ENCODE data around the gene MINK1.

MINK1 gene

DNA sequence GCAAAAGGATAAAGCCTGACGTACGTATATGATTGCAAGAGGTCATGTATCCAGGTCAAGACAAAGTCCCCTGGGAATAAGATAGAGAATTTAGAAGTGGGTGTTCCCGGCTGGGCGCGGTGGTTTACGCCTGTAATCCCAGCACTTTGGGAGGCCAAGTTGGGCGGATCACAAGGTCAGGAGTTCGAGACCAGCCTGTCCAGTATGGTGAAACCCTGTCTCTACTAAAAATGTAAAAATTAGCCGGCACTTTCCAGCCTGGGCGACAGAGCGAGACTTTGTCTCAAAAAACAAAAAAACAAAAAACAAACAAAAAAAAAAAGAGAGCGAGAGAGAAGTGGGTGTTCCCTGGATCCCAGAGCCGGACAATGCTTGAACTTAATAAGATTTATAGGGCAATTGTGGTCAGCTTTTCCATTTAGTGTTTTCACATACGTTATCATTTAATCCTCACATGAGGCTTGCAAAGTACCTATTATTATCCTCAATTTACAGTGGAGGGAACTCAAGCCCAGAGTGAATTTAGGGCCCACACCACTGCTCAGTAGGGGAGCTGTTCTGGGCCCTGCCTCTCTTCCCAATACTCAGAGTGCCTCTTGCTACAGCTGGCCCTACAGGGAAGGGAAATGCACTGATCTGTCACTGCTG, 44.9 kb upstream of the MINK1 start:
- Histone ChIP-seq H3K4me1 (ENCODE audit: control insufficient read depth in 1 of 2, insufficient read depth in 2 of 2, low read length in 2 of 2) (peaks cover 6 to 8% of the 10 kb centered on the region in 2 experiments), H3K36me3 (ENCODE audit: control insufficient read depth in 1 of 2, insufficient read depth in 2 of 2, low read length in 2 of 2) (no peaks in the 10 kb centered on the region), H3K14ac (ENCODE audit: low read length) (no peak overlapping the region), H3K4me2 (ENCODE audit: low read length) (peak overlapping the region; percentile 97), H2AK5ac (ENCODE audit: low read length) (no peak overlapping the region), H2BK120ac (ENCODE audit: insufficient read depth, low read length, poor library complexity) (no peak overlapping the region), H3K4me3 (ENCODE audit: low read depth, low read length) (no peak overlapping the region), H4K8ac (ENCODE audit: low read depth, low read length) (no peak overlapping the region), H2AFZ (ENCODE audit: insufficient read depth, low read length, poor library complexity) (no peak overlapping the region), H3K79me2 (ENCODE audit: control insufficient read depth, insufficient read depth, low read length, poor library complexity) (peaks cover 11% of the 10 kb centered on the region), H3K27ac (ENCODE audit: low read depth, low read length) (no peak overlapping the region), H2BK5ac (ENCODE audit: low read depth, low read length, poor library complexity) (no peak overlapping the region), H3K9ac (ENCODE audit: low read length) (no peak overlapping the region), H3K4ac (ENCODE audit: low read depth, low read length) (no peak overlapping the region), H2BK12ac (ENCODE audit: low read length) (no peak overlapping the region), H3K27me3 (ENCODE audit: insufficient read depth, low read length) (no peaks in the 10 kb centered on the region), H3K18ac (ENCODE audit: low read length) (no peak overlapping the region), H3K23ac (ENCODE audit: low read length) (no peak overlapping the region), H4K12ac (ENCODE audit: low read depth, low read length) (peak overlapping the region; percentile 13), H3K9me3 (ENCODE audit: insufficient read depth, low read depth, low read length) (peaks cover 1% of the 10 kb centered on the region), H4K91ac (ENCODE audit: low read depth, low read length) (no peak overlapping the region), H3K79me1 (ENCODE audit: low read length) (peaks cover 16% of the 10 kb centered on the region)
- DNase-seq = no peak
- WGBS (ENCODE audit: extremely low coverage, insufficient coverage, insufficient read length) = no CpG with 5 or more reads among the region's 14 CpGs

DNA sequence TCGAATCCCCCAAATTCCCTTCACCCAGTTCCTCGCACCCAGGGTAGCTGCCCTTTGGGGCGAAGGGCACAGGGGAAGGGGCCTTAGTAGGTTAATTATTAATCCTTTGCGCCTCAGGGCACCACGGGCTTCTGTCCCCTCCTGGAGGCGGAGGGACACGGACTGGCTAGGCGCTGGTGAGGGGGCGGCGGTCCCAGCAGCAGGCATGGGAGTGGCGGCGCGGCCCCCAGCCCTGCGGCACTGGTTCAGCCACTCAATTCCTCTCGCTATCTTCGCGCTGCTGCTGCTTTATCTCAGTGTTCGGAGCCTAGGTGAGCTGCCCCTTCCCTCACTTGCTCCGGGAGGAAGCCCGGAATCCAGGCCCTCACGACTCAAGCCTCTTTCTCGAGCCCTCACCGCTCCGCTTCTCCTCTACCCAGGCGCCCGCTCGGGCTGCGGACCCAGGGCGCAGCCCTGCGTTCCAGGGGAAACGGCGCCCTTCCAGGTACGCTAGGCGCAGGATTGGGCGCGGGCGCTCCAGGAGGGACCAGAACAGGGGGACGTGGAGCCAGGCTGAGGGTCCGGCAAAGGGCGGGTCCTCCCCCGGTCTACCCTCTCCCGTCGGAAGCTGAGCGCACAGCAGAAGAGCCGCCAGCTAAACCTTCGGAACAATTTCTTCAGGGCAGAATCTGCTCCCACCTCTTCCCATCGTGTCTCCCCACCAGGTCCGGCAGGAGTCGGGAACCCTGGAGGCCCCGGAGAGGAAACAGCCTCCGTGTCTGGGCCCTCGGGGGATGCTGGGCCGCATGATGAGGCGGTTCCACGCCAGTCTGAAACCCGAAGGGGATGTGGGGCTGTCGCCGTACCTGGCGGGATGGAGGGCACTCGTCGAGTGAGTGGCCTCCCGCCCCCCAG, 44.1 kb upstream of the MINK1 start, which contains the start of gene GLTPD2:
TSS of gene GLTPD2 (plus strand) at position 158 of the 894 bp plus-strand sequence. CDS start at position 206, 48 bp downstream.
- DNase-seq = peak in 1 of 2 donors; percentile 29
- peak within 1 kb of the TSS; percentile 75 for H3K9ac ChIP-seq (ENCODE audit: low read length)
- peak within 1 kb of the TSS; percentile 78 for H3K4ac ChIP-seq (ENCODE audit: low read depth, low read length)
- peaks cover 11% of the 10 kb centered on the region for H3K79me2 ChIP-seq (ENCODE audit: control insufficient read depth, insufficient read depth, low read length, poor library complexity)
- peaks cover 6 to 8% of the 10 kb centered on the region in 2 experiments for H3K4me1 ChIP-seq (ENCODE audit: control insufficient read depth in 1 of 2, insufficient read depth in 2 of 2, low read length in 2 of 2)
- peak within 1 kb of the TSS; percentile 94 for H2BK5ac ChIP-seq (ENCODE audit: low read depth, low read length, poor library complexity)
- H4K12ac ChIP-seq (ENCODE audit: low read depth, low read length) = peak within 1 kb of the TSS; percentile 13
- peaks cover 16% of the 10 kb centered on the region for H3K79me1 ChIP-seq (ENCODE audit: low read length)
- H3K18ac ChIP-seq (ENCODE audit: low read length) = peak within 1 kb of the TSS; percentile 95
- peak within 1 kb of the TSS; percentile 95 for H3K14ac ChIP-seq (ENCODE audit: low read length)
- H3K23ac ChIP-seq (ENCODE audit: low read length) = no peak within 1 kb of the TSS
- peak within 1 kb of the TSS; percentile 97 for H4K8ac ChIP-seq (ENCODE audit: low read depth, low read length)
- H2BK12ac ChIP-seq (ENCODE audit: low read length) = peak within 1 kb of the TSS; percentile 73
- peak within 1 kb of the TSS; percentile 97 for H3K27ac ChIP-seq (ENCODE audit: low read depth, low read length)
- H3K4me3 ChIP-seq (ENCODE audit: low read depth, low read length) = peak within 1 kb of the TSS; percentile 88
- H2AFZ ChIP-seq (ENCODE audit: insufficient read depth, low read length, poor library complexity) = peak within 1 kb of the TSS; percentile 81
- H3K27me3 ChIP-seq (ENCODE audit: insufficient read depth, low read length) = no peaks in the 10 kb centered on the region
- peaks cover 1% of the 10 kb centered on the region for H3K9me3 ChIP-seq (ENCODE audit: insufficient read depth, low read depth, low read length)
- no CpG with 5 or more reads among the region's 62 CpGs for WGBS (ENCODE audit: extremely low coverage, insufficient coverage, insufficient read length)
- H3K36me3 ChIP-seq (ENCODE audit: control insufficient read depth in 1 of 2, insufficient read depth in 2 of 2, low read length in 2 of 2) = no peaks in the 10 kb centered on the region
- H2AK5ac ChIP-seq (ENCODE audit: low read length) = peak within 1 kb of the TSS; percentile 39
- peak within 1 kb of the TSS; percentile 93 for H2BK120ac ChIP-seq (ENCODE audit: insufficient read depth, low read length, poor library complexity)
- H4K91ac ChIP-seq (ENCODE audit: low read depth, low read length) = peak within 1 kb of the TSS; percentile 97
- H3K4me2 ChIP-seq (ENCODE audit: low read length) = peak within 1 kb of the TSS; percentile 97

DNA sequence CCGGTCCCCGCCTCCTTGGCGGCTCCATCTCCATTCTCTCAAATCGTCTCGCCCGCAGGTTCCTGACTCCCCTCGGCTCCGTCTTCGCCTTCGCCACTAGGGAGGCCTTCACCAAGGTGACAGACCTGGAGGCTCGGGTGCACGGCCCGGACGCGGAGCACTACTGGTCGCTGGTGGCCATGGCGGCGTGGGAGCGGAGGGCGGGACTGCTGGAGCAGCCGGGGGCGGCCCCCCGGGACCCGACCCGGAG, 43.5 kb upstream of the MINK1 start:
- Histone ChIP-seq H4K91ac (ENCODE audit: low read depth, low read length) (peak overlapping the region; percentile 97), H2BK120ac (ENCODE audit: insufficient read depth, low read length, poor library complexity) (peak overlapping the region; percentile 93), H2AK5ac (ENCODE audit: low read length) (peak overlapping the region; percentile 39), H3K4me2 (ENCODE audit: low read length) (peak overlapping the region; percentile 97), H2BK5ac (ENCODE audit: low read depth, low read length, poor library complexity) (peak overlapping the region; percentile 94), H3K9ac (ENCODE audit: low read length) (peak overlapping the region; percentile 75), H3K79me1 (ENCODE audit: low read length) (peaks cover 16% of the 10 kb centered on the region), H3K4me1 (ENCODE audit: control insufficient read depth in 1 of 2, insufficient read depth in 2 of 2, low read length in 2 of 2) (peaks cover 6 to 8% of the 10 kb centered on the region in 2 experiments), H2AFZ (ENCODE audit: insufficient read depth, low read length, poor library complexity) (peak overlapping the region; percentile 81), H3K4ac (ENCODE audit: low read depth, low read length) (peak overlapping the region; percentile 78), H4K8ac (ENCODE audit: low read depth, low read length) (peak overlapping the region; percentile 97), H4K12ac (ENCODE audit: low read depth, low read length) (peak overlapping the region; percentile 13), H3K36me3 (ENCODE audit: control insufficient read depth in 1 of 2, insufficient read depth in 2 of 2, low read length in 2 of 2) (no peaks in the 10 kb centered on the region), H3K14ac (ENCODE audit: low read length) (peak overlapping the region; percentile 95), H3K79me2 (ENCODE audit: control insufficient read depth, insufficient read depth, low read length, poor library complexity) (peaks cover 11% of the 10 kb centered on the region), H3K18ac (ENCODE audit: low read length) (peak overlapping the region; percentile 95), H3K23ac (ENCODE audit: low read length) (no peak overlapping the region), H3K27me3 (ENCODE audit: insufficient read depth, low read length) (no peaks in the 10 kb centered on the region), H2BK12ac (ENCODE audit: low read length) (peak overlapping the region; percentile 73), H3K9me3 (ENCODE audit: insufficient read depth, low read depth, low read length) (no peaks in the 10 kb centered on the region), H3K4me3 (ENCODE audit: low read depth, low read length) (peak overlapping the region; percentile 88), H3K27ac (ENCODE audit: low read depth, low read length) (peak overlapping the region; percentile 97)
- peak in 1 of 2 donors; percentile 74 for DNase-seq
- WGBS (ENCODE audit: extremely low coverage, insufficient coverage, insufficient read length) = no CpG with 5 or more reads among the region's 25 CpGs

DNA sequence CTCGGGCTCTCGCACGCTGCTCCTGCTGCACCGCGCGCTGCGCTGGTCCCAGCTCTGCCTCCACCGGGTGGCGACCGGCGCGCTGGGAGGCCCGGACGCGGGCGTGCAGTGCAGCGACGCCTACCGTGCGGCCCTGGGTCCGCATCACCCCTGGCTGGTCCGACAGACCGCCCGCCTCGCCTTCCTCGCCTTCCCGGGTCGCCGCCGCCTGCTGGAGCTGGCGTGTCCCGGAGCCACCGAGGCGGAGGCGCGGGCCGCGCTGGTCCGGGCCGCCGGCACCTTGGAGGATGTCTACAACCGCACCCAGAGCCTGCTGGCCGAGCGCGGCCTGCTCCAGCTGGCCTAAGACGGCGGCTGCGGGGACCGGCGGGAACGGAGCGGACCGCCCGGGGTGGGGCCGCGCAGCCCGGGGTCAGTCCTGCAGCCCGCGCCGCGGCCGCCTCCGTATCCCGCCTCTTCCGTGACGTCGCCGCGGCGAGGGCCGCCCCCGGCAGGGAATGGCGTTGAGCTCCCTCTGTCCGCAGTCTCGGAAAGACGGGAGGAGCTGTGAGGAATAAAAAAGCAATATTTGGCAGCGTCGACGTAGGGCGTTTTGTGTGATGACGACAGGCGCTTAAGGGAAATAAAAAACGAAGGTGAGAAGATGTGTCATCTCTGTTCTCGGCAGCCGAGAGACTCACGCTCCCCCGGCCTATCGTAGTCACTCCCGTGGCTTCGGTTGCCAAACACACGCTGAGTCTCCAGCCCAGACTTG, 43.0 kb upstream of the MINK1 start:
- Histone ChIP-seq H2BK12ac (ENCODE audit: low read length) (peak overlapping the region; percentile 30), H3K4me2 (ENCODE audit: low read length) (peak overlapping the region; percentile 97), H4K12ac (ENCODE audit: low read depth, low read length) (peak overlapping the region; percentile 97), H4K91ac (ENCODE audit: low read depth, low read length) (peak overlapping the region; percentile 97), H3K79me2 (ENCODE audit: control insufficient read depth, insufficient read depth, low read length, poor library complexity) (peaks cover 11% of the 10 kb centered on the region), H3K9me3 (ENCODE audit: insufficient read depth, low read depth, low read length) (no peaks in the 10 kb centered on the region), H4K8ac (ENCODE audit: low read depth, low read length) (peak overlapping the region; percentile 97), H2BK120ac (ENCODE audit: insufficient read depth, low read length, poor library complexity) (peak overlapping the region; percentile 93), H3K4me3 (ENCODE audit: low read depth, low read length) (peak overlapping the region; percentile 88), H3K9ac (ENCODE audit: low read length) (peak overlapping the region; percentile 97), H3K18ac (ENCODE audit: low read length) (peak overlapping the region; percentile 95), H3K79me1 (ENCODE audit: low read length) (peaks cover 16% of the 10 kb centered on the region), H3K4me1 (ENCODE audit: control insufficient read depth in 1 of 2, insufficient read depth in 2 of 2, low read length in 2 of 2) (peaks cover 6 to 8% of the 10 kb centered on the region in 2 experiments), H2BK5ac (ENCODE audit: low read depth, low read length, poor library complexity) (peak overlapping the region; percentile 94), H3K36me3 (ENCODE audit: control insufficient read depth in 1 of 2, insufficient read depth in 2 of 2, low read length in 2 of 2) (no peaks in the 10 kb centered on the region), H2AK5ac (ENCODE audit: low read length) (no peak overlapping the region), H3K27me3 (ENCODE audit: insufficient read depth, low read length) (no peaks in the 10 kb centered on the region), H3K4ac (ENCODE audit: low read depth, low read length) (peak overlapping the region; percentile 78), H2AFZ (ENCODE audit: insufficient read depth, low read length, poor library complexity) (peak overlapping the region; percentile 85), H3K27ac (ENCODE audit: low read depth, low read length) (peak overlapping the region; percentile 97), H3K14ac (ENCODE audit: low read length) (peak overlapping the region; percentile 95), H3K23ac (ENCODE audit: low read length) (no peak overlapping the region)
- no CpG with 5 or more reads among the region's 91 CpGs for WGBS (ENCODE audit: extremely low coverage, insufficient coverage, insufficient read length)
- peak; percentile 83 to 88 for DNase-seq

Measured in trophoblast cell (in vitro differentiated cells and primary cell).